ENCODE results near the gene C10orf71. TPM values are rescaled to one million over a fixed set of nuclear protein-coding genes. Genes with fewer than 3 reads are reported as not detected.

Gene C10orf71
- total RNA-seq, 4 donors from 2014 or later: not detected

GRCh38 chr10:49361178-49361554 is 62.2 kb downstream of the C10orf71 start:
- TF ChIP-seq CTCF (IDR thresholded peaks at IDR 0.05; ENCODE audit: low read depth): no peak

DNA sequence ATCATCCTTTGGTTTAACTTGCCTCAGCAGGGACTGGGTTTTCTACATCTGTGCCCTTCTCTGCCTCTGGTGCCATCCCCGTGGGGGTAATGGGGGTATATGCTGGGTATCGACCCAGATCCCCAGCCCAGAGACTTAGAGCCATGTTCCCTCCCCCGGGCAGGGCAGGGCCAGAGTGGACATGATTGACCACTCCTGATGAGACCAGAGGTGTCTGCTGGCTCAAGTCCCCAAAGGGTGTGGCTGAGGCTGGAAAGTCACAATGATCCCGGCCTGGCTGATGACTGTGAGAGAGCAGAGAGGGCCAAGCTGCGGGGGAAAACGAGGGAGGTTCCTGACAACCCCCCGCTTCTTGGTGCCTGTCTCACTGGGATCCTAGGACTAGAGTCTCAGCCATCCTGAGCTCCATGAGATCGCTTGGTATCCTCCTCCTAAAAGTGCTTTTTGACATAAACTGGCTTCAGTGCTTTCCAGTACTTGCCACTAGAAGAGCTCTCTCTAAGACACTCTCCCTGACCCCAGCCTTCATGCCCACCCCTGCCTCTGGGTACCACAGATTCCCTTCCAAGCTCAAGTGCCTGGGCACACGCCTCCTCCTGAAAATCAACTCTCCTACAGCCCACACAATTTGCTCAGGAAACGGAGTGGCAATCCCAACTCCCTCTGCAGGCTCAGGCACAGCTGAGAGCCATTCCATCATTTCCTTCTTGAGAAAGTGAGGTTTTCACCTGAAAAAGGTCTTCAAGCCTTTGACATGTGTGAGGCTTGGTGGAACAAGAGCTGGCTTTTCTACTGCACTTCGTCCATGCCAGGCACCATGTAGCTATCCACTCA is 63.0 kb downstream of the C10orf71 start:
- TF ChIP-seq CTCF (IDR thresholded peaks at IDR 0.05; ENCODE audit: low read depth): no peak

- no peak for TF ChIP-seq CTCF (IDR thresholded peaks at IDR 0.05; ENCODE audit: low read depth)
These were observed 63.8 kb downstream of the C10orf71 start for GRCh38 chr10:49362596-49363260.

DNA sequence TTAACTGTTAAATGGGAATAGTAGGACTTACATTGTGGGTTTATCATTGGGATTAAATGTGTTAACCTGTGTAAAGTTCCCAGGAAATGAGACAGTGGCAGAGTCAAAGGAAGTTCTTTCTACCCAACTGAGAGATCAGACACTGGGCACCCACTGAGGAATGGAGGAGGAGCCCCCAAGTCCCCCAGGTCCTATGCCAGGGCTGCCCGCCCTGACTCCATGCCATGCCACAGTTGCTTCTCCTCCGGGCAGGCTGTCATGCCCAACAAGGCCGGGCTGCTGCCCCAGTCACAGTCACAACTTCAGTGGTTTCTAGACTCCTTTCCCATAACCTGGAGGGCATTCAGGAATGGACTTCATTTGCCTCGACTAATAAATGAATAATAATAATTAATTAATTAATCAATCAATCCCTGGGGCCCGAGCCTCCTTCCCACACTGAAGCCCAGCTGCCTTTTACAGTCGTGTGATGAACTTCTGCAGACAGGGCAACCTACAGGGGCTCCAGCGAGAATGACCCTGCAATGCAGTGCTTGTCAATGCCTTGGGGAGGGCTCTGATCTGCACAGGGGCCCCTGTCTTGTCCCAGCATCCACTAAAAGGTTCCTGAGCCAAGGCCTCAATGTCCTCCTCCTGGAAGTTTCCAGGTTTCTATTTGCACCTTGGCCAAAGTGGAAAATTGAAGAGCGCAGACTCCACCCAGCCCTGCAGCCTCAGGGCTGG is 64.5 kb downstream of the C10orf71 start:
- TF ChIP-seq CTCF (IDR thresholded peaks at IDR 0.05; ENCODE audit: low read depth): no peak

DNA sequence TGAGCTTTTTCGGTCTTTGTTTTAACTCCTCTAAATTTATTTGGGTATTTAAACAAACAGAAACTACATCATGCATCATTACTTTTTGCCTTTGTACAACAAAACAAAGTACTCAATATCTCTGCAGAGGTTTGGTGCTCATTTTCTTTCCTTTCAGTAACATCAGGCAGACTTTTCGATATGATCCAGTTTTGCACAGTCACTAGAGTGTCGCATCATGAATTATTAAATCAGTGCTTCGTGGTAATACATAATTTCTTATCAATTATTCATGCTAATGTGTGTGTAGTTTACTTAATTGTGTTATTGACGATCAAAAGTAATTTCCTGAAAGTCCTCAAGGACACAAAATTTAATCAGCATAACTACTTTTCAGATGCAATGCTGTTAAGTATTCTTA is 65.1 kb downstream of the C10orf71 start:
- no peak for TF ChIP-seq CTCF (IDR thresholded peaks at IDR 0.05; ENCODE audit: low read depth)

DNA sequence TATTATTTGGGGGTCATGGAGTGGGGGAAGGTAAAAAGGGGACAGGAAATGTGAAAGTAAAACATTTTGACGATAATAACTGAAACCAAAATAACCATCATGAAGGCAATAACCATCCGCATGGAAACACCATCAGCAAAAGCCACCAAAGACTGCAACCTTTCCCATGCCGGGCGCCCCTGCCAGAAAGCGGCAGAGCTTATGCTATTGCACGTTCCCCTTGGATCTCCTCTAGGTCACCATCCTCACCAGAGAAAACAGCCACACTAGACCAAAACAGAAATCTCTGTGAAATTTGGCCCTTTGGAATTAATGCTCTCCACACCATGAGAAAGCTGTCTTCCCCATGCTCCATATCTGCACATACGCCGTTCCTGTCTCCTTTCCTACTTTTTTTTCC is 65.8 kb downstream of the C10orf71 start:
- no peak for TF ChIP-seq CTCF (IDR thresholded peaks at IDR 0.05; ENCODE audit: low read depth)

- no peak for TF ChIP-seq CTCF (IDR thresholded peaks at IDR 0.05; ENCODE audit: low read depth)
These were observed 66.3 kb downstream of the C10orf71 start for GRCh38 chr10:49365275-49365674.
